Karpas-422 (cell line): ENCODE data around the gene APP. TPM values are rescaled to one million over a fixed set of nuclear protein-coding genes. Genes with fewer than 3 reads are reported as not detected.
A peak's percentile ranks its signal among the peaks of the same experiment; 100 is the strongest.

Source experiments
- DNase-seq: peaks from one replicate; pipeline ENCODE4 v3.0.0-alpha.2; 2015
- H2AFZ ChIP-seq: fragments of 200-600 bp; sonication (generic); 2 replicates; pipeline ENCODE4 v1.6.1; 2014; ENCODE audit warnings: antibody characterized with exemption, low read length, mixed read lengths
- H3K27ac ChIP-seq: fragments of 200-600 bp; sonication (generic); 2 replicates; pipeline ENCODE4 v1.5.1; 2014; ENCODE audit warnings: mild to moderate bottlenecking, low read length, moderate library complexity
- H3K27me3 ChIP-seq: fragments of 200-600 bp; sonication (generic); 2 replicates; pipeline ENCODE4 v1.6.1; 2014; ENCODE audit warnings: low read length, mixed read lengths
- H3K36me3 ChIP-seq: fragments of 200-600 bp; sonication (generic); 2 replicates; pipeline ENCODE4 v1.6.1; 2014; ENCODE audit warnings: low read length, mixed read lengths; ENCODE audit not compliant: insufficient read depth
- H3K4me1 ChIP-seq: fragments of 200-600 bp; sonication (generic); 2 replicates; pipeline ENCODE4 v1.6.1; 2014; ENCODE audit warnings: mild to moderate bottlenecking, low read length, mixed read lengths
- H3K4me2 ChIP-seq: fragments of 200-600 bp; sonication (generic); 2 replicates; pipeline ENCODE4 v1.6.1; 2014; ENCODE audit warnings: low read length, low read depth, mild to moderate bottlenecking; ENCODE audit not compliant: poor library complexity, severe bottlenecking
- H3K4me3 ChIP-seq: fragments of 200-600 bp; sonication (generic); 2 replicates; pipeline ENCODE4 v1.5.1; 2014; ENCODE audit warnings: mild to moderate bottlenecking, antibody characterized with exemption, low read length, mixed read lengths
- H3K79me2 ChIP-seq: fragments of 200-600 bp; sonication (generic); 2 replicates; pipeline ENCODE4 v1.6.1; 2014; ENCODE audit warnings: mild to moderate bottlenecking, low read length, mixed read lengths
- H3K9ac ChIP-seq: fragments of 200-600 bp; sonication (generic); 2 replicates; pipeline ENCODE4 v1.6.0; 2014; ENCODE audit warnings: low read length
- H3K9me2 ChIP-seq: fragments of 200-600 bp; sonication (generic), shearing (Covaris generic); replicated peaks from 2 replicates; pipeline ENCODE4 v1.6.0; 2014; ENCODE audit warnings: mild to moderate bottlenecking, low read length, moderate library complexity; ENCODE audit not compliant: insufficient read depth
- H3K9me3 ChIP-seq: fragments of 300-700, 200-600 bp; sonication (generic); 2 replicates; pipeline ENCODE4 v1.6.1; 2014; ENCODE audit warnings: low read length, mixed read lengths
- H4K20me1 ChIP-seq: fragments of 200-600 bp; sonication (generic); 2 replicates; pipeline ENCODE4 v1.6.1; 2014; ENCODE audit warnings: mild to moderate bottlenecking, antibody characterized with exemption, low read length, low read depth; ENCODE audit not compliant: insufficient read depth
- total RNA-seq: library from RNA; depleted of rRNA; stranded (reverse); fragments of >200 nt; shearing (Covaris generic); gene quantifications from 2 replicates; pipeline ENCODE4 v1.2.3, GENCODE V29; 2014; ENCODE audit warnings: low replicate concordance

The APP gene
- total RNA-seq, 1 experiment from 2014 or later: not detected

- no peaks in the 10 kb centered on the region for H3K9me2 ChIP-seq
- H3K9me3 ChIP-seq: no peaks in the 10 kb centered on the region
- H3K4me2 ChIP-seq: no peak overlapping the region
- no peaks in the 10 kb centered on the region for H3K36me3 ChIP-seq
- no peak overlapping the region for H3K4me3 ChIP-seq
- no peak for DNase-seq
- no peaks in the 10 kb centered on the region for H3K27me3 ChIP-seq
- H3K4me1 ChIP-seq: no peaks in the 10 kb centered on the region
- H4K20me1 ChIP-seq: no peaks in the 10 kb centered on the region
- H3K9ac ChIP-seq: no peak overlapping the region
- H3K27ac ChIP-seq: no peak overlapping the region
- no peaks in the 10 kb centered on the region for H3K79me2 ChIP-seq
- H2AFZ ChIP-seq: no peak overlapping the region
Observed at GRCh38 chr21:25885880-25886279, 284.7 kb downstream of the APP start.

GRCh38 chr21:25885405-25885804 is 285.2 kb downstream of the APP start:
- Histone ChIP-seq H3K9me3 (no peaks in the 10 kb centered on the region), H3K27ac (no peak overlapping the region), H4K20me1 (no peaks in the 10 kb centered on the region), H2AFZ (no peak overlapping the region), H3K4me2 (no peak overlapping the region), H3K4me3 (no peak overlapping the region), H3K79me2 (no peaks in the 10 kb centered on the region), H3K4me1 (no peaks in the 10 kb centered on the region), H3K27me3 (no peaks in the 10 kb centered on the region), H3K36me3 (no peaks in the 10 kb centered on the region), H3K9me2 (no peaks in the 10 kb centered on the region), H3K9ac (no peak overlapping the region)
- DNase-seq: no peak

- Histone ChIP-seq H3K4me1 (no peaks in the 10 kb centered on the region), H3K4me2 (no peak overlapping the region), H3K9ac (no peak overlapping the region), H3K79me2 (no peaks in the 10 kb centered on the region), H3K36me3 (no peaks in the 10 kb centered on the region), H3K9me2 (no peaks in the 10 kb centered on the region), H3K27me3 (no peaks in the 10 kb centered on the region), H2AFZ (no peak overlapping the region), H3K4me3 (no peak overlapping the region), H3K27ac (no peak overlapping the region), H4K20me1 (no peaks in the 10 kb centered on the region), H3K9me3 (no peaks in the 10 kb centered on the region)
- no peak for DNase-seq
Observed at GRCh38 chr21:25884311-25884710, 286.3 kb downstream of the APP start.

GRCh38 chr21:25881524-25882376 is 288.8 kb downstream of the APP start:
- no peak overlapping the region for H3K27ac ChIP-seq
- no peak overlapping the region for H3K4me2 ChIP-seq
- no peaks in the 10 kb centered on the region for H3K27me3 ChIP-seq
- no peak overlapping the region for H2AFZ ChIP-seq
- H3K9ac ChIP-seq: no peak overlapping the region
- H4K20me1 ChIP-seq: no peaks in the 10 kb centered on the region
- H3K4me3 ChIP-seq: no peak overlapping the region
- no peaks in the 10 kb centered on the region for H3K36me3 ChIP-seq
- no peaks in the 10 kb centered on the region for H3K4me1 ChIP-seq
- H3K9me3 ChIP-seq: no peaks in the 10 kb centered on the region
- no peaks in the 10 kb centered on the region for H3K9me2 ChIP-seq
- H3K79me2 ChIP-seq: no peaks in the 10 kb centered on the region
- DNase-seq: peak; percentile 82

GRCh38 chr21:25879203-25879602 is 291.4 kb downstream of the APP start:
- Histone ChIP-seq H3K36me3 (no peaks in the 10 kb centered on the region), H2AFZ (no peak overlapping the region), H4K20me1 (no peaks in the 10 kb centered on the region), H3K9me3 (no peaks in the 10 kb centered on the region), H3K4me1 (no peaks in the 10 kb centered on the region), H3K27me3 (no peaks in the 10 kb centered on the region), H3K4me2 (no peak overlapping the region), H3K9ac (no peak overlapping the region), H3K27ac (no peak overlapping the region), H3K4me3 (no peak overlapping the region), H3K9me2 (no peaks in the 10 kb centered on the region), H3K79me2 (no peaks in the 10 kb centered on the region)
- DNase-seq: no peak

- no peak overlapping the region for H3K27ac ChIP-seq
- H3K4me2 ChIP-seq: no peak overlapping the region
- H3K9me2 ChIP-seq: no peaks in the 10 kb centered on the region
- H3K79me2 ChIP-seq: no peaks in the 10 kb centered on the region
- no peak overlapping the region for H2AFZ ChIP-seq
- H3K4me3 ChIP-seq: no peak overlapping the region
- no peak overlapping the region for H3K9ac ChIP-seq
- H3K4me1 ChIP-seq: no peaks in the 10 kb centered on the region
- no peaks in the 10 kb centered on the region for H3K36me3 ChIP-seq
- no peaks in the 10 kb centered on the region for H3K9me3 ChIP-seq
- no peaks in the 10 kb centered on the region for H3K27me3 ChIP-seq
- no peak for DNase-seq
- no peaks in the 10 kb centered on the region for H4K20me1 ChIP-seq
Observed at GRCh38 chr21:25878344-25878743, 292.2 kb downstream of the APP start.

- Histone ChIP-seq H2AFZ (no peak overlapping the region), H3K4me1 (no peaks in the 10 kb centered on the region), H3K36me3 (no peaks in the 10 kb centered on the region), H3K4me2 (no peak overlapping the region), H4K20me1 (no peaks in the 10 kb centered on the region), H3K4me3 (no peak overlapping the region), H3K9me2 (no peaks in the 10 kb centered on the region), H3K27ac (no peak overlapping the region), H3K79me2 (no peaks in the 10 kb centered on the region), H3K9ac (no peak overlapping the region), H3K27me3 (no peaks in the 10 kb centered on the region), H3K9me3 (no peaks in the 10 kb centered on the region)
- no peak for DNase-seq
Observed at GRCh38 chr21:25872271-25872670, 298.3 kb downstream of the APP start.

GRCh38 chr21:25871566-25871965 is 299.0 kb downstream of the APP start:
- H3K9ac ChIP-seq: no peak overlapping the region
- H3K36me3 ChIP-seq: no peaks in the 10 kb centered on the region
- H3K9me3 ChIP-seq: no peaks in the 10 kb centered on the region
- H3K79me2 ChIP-seq: no peaks in the 10 kb centered on the region
- DNase-seq: no peak
- H3K4me3 ChIP-seq: no peak overlapping the region
- H3K9me2 ChIP-seq: no peaks in the 10 kb centered on the region
- H2AFZ ChIP-seq: no peak overlapping the region
- no peaks in the 10 kb centered on the region for H3K4me1 ChIP-seq
- H3K27ac ChIP-seq: no peak overlapping the region
- H3K4me2 ChIP-seq: no peak overlapping the region
- H4K20me1 ChIP-seq: no peaks in the 10 kb centered on the region
- no peaks in the 10 kb centered on the region for H3K27me3 ChIP-seq
